Mucosa of descending colon (tissue), 3 donors: ENCODE measurements around the gene ZNF248. TPM values are rescaled to one million over a fixed set of nuclear protein-coding genes. Genes with fewer than 3 reads are reported as not detected.

Experiments used
- ATAC-seq: fragments of 200-7000 bp; cut with Tn5 transposase; one replicate; pipeline ENCODE4 v1.9.1; 2020; ENCODE audit warnings: mild to moderate bottlenecking, moderate library complexity
- DNase-seq, 3 donors: peaks; one replicate each; pipeline ENCODE4 v3.0.0-alpha.2; 2020
- H3K36me3 ChIP-seq: fragments of 200-600 bp; one replicate; pipeline ENCODE4 v1.8.0; 2021; ENCODE audit warnings: low read depth, mild to moderate bottlenecking
- H3K4me1 ChIP-seq: fragments of 200-600 bp; one replicate; pipeline ENCODE4 v1.8.0; 2021; ENCODE audit warnings: low read depth, mild to moderate bottlenecking
- H3K4me3 ChIP-seq: fragments of 200-600 bp; one replicate; pipeline ENCODE4 v1.8.0; 2021; ENCODE audit warnings: mild to moderate bottlenecking
- H3K9me3 ChIP-seq: fragments of 200-600 bp; one replicate; pipeline ENCODE4 v1.8.0; 2021; ENCODE audit warnings: mild to moderate bottlenecking
- intact Hi-C, 2 donors: fragments of 100-400 bp; cut with DNase I in 1 of 2; cut with micrococcal nuclease in 1 of 2; formaldehyde crosslinking; loops; one replicate each; pipeline versions ENCODE4 v1.11.0 to v1.11.1; 2022; cut with DNase I, micrococcal nuclease
- total RNA-seq, 3 donors: library from RNA; stranded (reverse); fragmentation: NEBNext Ultra II Directional in 2 of 3; extraction: Animal tissue kit (Norgen Biotek cat#: 25700) in 2 of 3; gene quantifications; one replicate each; pipeline versions ENCODE4 v1.2.1 to v1.2.4, GENCODE V29; 2021 to 2023
- TF ChIP-seq, protein P1 (sequence below): fragments of 200-600 bp; IDR thresholded peaks from one replicate; pipeline ENCODE4 v1.8.0; 2022; ENCODE audit warnings: antibody characterized with exemption, mild to moderate bottlenecking
- donor health status: DM: no; HTN: no; CAD: no; lungs with moderate emphysema.
- donor health status: DM: no; HTN: no; CAD: no.
- donor health status: DM: no; HTN: yes; CAD: no.

Gene ZNF248
- total RNA-seq, 3 donors from 2014 or later = 10.0 to 36.6 (median 11.6) TPM

DNA sequence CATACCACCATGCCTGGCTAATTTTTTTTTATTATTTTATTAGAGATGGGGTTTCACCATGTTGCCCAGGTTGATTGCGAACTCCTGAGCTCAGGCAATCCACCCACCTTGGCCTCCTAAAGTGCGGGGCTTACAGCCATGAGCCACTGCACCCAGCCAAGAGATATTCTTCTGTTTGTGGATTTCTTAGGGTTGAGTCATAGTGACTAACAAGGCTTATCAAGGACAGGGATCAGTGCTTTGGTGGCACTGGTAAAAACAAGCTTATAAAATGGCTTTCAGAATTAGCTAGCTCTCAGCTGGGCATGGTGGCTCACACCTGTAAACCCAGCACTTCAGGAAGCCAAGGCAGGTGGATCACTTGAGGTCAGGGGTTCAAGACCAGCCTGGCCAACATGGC, 122.4 kb downstream of the ZNF248 start:
- DNase-seq = no peak
- Histone ChIP-seq H3K36me3 (no peaks in the 10 kb centered on the region), H3K9me3 (peaks cover 7% of the 10 kb centered on the region), H3K4me3 (no peak overlapping the region), H3K4me1 (no peaks in the 10 kb centered on the region)
- intact Hi-C loops = no loop called here
- TF ChIP-seq, protein P1, sequence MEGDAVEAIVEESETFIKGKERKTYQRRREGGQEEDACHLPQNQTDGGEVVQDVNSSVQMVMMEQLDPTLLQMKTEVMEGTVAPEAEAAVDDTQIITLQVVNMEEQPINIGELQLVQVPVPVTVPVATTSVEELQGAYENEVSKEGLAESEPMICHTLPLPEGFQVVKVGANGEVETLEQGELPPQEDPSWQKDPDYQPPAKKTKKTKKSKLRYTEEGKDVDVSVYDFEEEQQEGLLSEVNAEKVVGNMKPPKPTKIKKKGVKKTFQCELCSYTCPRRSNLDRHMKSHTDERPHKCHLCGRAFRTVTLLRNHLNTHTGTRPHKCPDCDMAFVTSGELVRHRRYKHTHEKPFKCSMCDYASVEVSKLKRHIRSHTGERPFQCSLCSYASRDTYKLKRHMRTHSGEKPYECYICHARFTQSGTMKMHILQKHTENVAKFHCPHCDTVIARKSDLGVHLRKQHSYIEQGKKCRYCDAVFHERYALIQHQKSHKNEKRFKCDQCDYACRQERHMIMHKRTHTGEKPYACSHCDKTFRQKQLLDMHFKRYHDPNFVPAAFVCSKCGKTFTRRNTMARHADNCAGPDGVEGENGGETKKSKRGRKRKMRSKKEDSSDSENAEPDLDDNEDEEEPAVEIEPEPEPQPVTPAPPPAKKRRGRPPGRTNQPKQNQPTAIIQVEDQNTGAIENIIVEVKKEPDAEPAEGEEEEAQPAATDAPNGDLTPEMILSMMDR = no peak
- no peak for ATAC-seq

Other genes with a start within 250 kb of the ZNF248 start
- 10 to 100 TPM in 1 of 3 donors, 1 to 10 TPM in 2; 3.9 to 16.0 (median 4.0) TPM for gene ZNF25, start 119.0 kb upstream of the ZNF248 start, total RNA-seq
- 10 to 100 TPM; 29.2 to 43.3 (median 36.5) TPM for gene ZNF33A, start 153.1 kb upstream of the ZNF248 start, total RNA-seq
- 10 to 100 TPM in 2 of 3 donors, 1 to 10 TPM in 1; 9.8 to 19.7 (median 13.2) TPM for gene ZNF37A, start 236.7 kb upstream of the ZNF248 start, total RNA-seq